Esophagus muscularis mucosa (tissue), 3 donors: ENCODE data around the gene GPR17.

Experiments used
- EP300 ChIP-seq: sonication (generic); formaldehyde crosslinking; IDR thresholded peaks from one replicate; pipeline ENCODE4 v1.6.1; 2017; ENCODE audit warnings: antibody characterized with exemption
- TF ChIP-seq, protein P1 (sequence below), 3 experiments: fragments of 200-600 bp in 2 of 3; fragments of 450-650 bp in 1 of 3; sonication (generic) in 2 of 3; IDR thresholded peaks; one replicate each; pipeline ENCODE4 v1.5.1; 2017 to 2019; ENCODE audit warnings: antibody characterized with exemption in 3 of 3, mild to moderate bottlenecking in 2 of 3, moderate library complexity in 1 of 3

DNA sequence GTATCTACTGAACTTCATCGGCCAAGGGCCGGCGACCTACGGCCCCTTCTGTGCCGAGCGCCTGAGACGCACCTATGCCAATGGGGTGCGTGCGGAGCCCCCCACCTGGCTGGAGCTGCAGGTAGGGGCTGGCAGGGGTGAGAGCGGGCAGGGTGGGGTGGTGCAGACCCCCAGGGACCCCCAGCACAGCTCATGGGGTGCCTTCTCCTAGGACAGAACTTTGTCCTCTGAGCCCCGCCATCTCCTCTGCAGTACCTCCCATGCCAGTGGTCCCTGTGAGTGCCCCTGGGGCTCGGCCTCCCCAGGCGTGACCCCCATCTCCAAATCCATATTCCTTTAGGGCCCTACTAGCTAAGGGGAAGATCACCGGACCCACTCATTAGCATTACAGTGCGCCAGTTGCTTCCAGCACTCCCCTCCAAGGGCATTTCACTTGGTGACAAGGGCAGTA lies 23.9 kb upstream of the GPR17 start:
- TF ChIP-seq, protein P1, sequence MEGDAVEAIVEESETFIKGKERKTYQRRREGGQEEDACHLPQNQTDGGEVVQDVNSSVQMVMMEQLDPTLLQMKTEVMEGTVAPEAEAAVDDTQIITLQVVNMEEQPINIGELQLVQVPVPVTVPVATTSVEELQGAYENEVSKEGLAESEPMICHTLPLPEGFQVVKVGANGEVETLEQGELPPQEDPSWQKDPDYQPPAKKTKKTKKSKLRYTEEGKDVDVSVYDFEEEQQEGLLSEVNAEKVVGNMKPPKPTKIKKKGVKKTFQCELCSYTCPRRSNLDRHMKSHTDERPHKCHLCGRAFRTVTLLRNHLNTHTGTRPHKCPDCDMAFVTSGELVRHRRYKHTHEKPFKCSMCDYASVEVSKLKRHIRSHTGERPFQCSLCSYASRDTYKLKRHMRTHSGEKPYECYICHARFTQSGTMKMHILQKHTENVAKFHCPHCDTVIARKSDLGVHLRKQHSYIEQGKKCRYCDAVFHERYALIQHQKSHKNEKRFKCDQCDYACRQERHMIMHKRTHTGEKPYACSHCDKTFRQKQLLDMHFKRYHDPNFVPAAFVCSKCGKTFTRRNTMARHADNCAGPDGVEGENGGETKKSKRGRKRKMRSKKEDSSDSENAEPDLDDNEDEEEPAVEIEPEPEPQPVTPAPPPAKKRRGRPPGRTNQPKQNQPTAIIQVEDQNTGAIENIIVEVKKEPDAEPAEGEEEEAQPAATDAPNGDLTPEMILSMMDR (IDR thresholded peaks at IDR 0.05) = no peak
- TF ChIP-seq EP300 = no peak
